ENCODE results near the gene POC5.

Gene POC5

GRCh38 chr5:75651575-75652238, 65.5 kb downstream of the POC5 start:
- Histone ChIP-seq H3F3A (ENCODE audit: insufficient read depth, low read length) (no peaks in the 10 kb centered on the region), H3K4me3 (ENCODE audit: low read depth, low read length, poor library complexity, severe bottlenecking) (no peak overlapping the region)

DNA sequence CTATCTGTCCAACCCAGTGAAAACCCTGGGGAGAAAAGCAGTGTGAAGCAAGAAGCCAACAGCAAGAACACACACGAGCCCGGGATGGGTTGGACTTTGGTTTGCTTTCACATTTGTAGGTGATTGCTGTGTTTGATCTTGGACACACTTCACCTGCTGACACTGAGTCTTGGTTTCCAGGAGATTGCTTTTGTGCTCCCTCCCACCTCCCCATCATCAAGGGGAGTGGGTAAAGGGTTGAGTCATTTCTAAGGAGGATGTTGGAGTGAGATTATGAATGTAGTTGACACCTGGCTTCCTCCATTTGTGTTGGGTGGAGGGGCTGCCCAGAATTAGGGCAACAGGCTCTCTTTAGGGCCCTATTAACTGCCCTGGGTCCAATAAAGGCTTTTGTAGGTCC, 68.5 kb downstream of the POC5 start:
- H3K4me3 ChIP-seq (ENCODE audit: low read depth, low read length, poor library complexity, severe bottlenecking), result no peak overlapping the region
- H3K36me3 ChIP-seq (ENCODE audit: insufficient read depth, low read length), result no peaks in the 10 kb centered on the region
- no peaks in the 10 kb centered on the region for H3K79me2 ChIP-seq (ENCODE audit: insufficient read depth, low read length)
- H3F3A ChIP-seq (ENCODE audit: insufficient read depth, low read length), result no peaks in the 10 kb centered on the region
- H3K27me3 ChIP-seq (ENCODE audit: insufficient read depth, low read length), result no peaks in the 10 kb centered on the region
- no peaks in the 10 kb centered on the region for H3K9me2 ChIP-seq (ENCODE audit: low read depth, low read length)
- no peaks in the 10 kb centered on the region for H3K4me1 ChIP-seq (ENCODE audit: insufficient read depth, low read length, severe bottlenecking)
- no peak overlapping the region for H3K4me2 ChIP-seq (ENCODE audit: low read length)
- TF ChIP-seq CTCF (IDR thresholded peaks at IDR 0.05; ENCODE audit: low read length) (no peak), EZH2 (IDR thresholded peaks at IDR 0.05; ENCODE audit: borderline replicate concordance, low read length) (no peak)
- no peaks in the 10 kb centered on the region for H4K20me1 ChIP-seq (ENCODE audit: insufficient read depth, low read length)
- no peak overlapping the region for H3K27ac ChIP-seq (ENCODE audit: low read depth, low read length, poor library complexity, severe bottlenecking)
- no peak overlapping the region for H2AFZ ChIP-seq (ENCODE audit: low read length)
- no peaks in the 10 kb centered on the region for H3K9me3 ChIP-seq (ENCODE audit: low read length)
- no peak overlapping the region for H3K9ac ChIP-seq (ENCODE audit: low read length)

More at GRCh38 chr5:75651575-75652238, 65.5 kb downstream of the POC5 start:
- H3K4me1 ChIP-seq (ENCODE audit: insufficient read depth, low read length, severe bottlenecking), result no peaks in the 10 kb centered on the region
- no peaks in the 10 kb centered on the region for H3K27me3 ChIP-seq (ENCODE audit: insufficient read depth, low read length)
- H2AFZ ChIP-seq (ENCODE audit: low read length), result no peak overlapping the region
- H3K9me3 ChIP-seq (ENCODE audit: low read length), result no peaks in the 10 kb centered on the region
- H3K4me2 ChIP-seq (ENCODE audit: low read length), result no peak overlapping the region
- H4K20me1 ChIP-seq (ENCODE audit: insufficient read depth, low read length), result no peaks in the 10 kb centered on the region
- no peaks in the 10 kb centered on the region for H3K9me2 ChIP-seq (ENCODE audit: low read depth, low read length)
- H3K27ac ChIP-seq (ENCODE audit: low read depth, low read length, poor library complexity, severe bottlenecking), result no peak overlapping the region
- no peak overlapping the region for H3K9ac ChIP-seq (ENCODE audit: low read length)
- H3K36me3 ChIP-seq (ENCODE audit: insufficient read depth, low read length), result no peaks in the 10 kb centered on the region
- H3K79me2 ChIP-seq (ENCODE audit: insufficient read depth, low read length), result no peaks in the 10 kb centered on the region
- TF ChIP-seq EZH2 (IDR thresholded peaks at IDR 0.05; ENCODE audit: borderline replicate concordance, low read length) (no peak), CTCF (IDR thresholded peaks at IDR 0.05; ENCODE audit: low read length) (no peak)

GRCh38 chr5:75640826-75641225, 76.4 kb downstream of the POC5 start:
- H3K9ac ChIP-seq (ENCODE audit: low read length), result no peak overlapping the region
- H3K27ac ChIP-seq (ENCODE audit: low read depth, low read length, poor library complexity, severe bottlenecking), result no peak overlapping the region

More at GRCh38 chr5:75640826-75641225, 76.4 kb downstream of the POC5 start:
- H3K4me1 ChIP-seq (ENCODE audit: insufficient read depth, low read length, severe bottlenecking), result no peaks in the 10 kb centered on the region
- H3K36me3 ChIP-seq (ENCODE audit: insufficient read depth, low read length), result no peaks in the 10 kb centered on the region
- no peaks in the 10 kb centered on the region for H3K9me2 ChIP-seq (ENCODE audit: low read depth, low read length)
- H3K4me3 ChIP-seq (ENCODE audit: low read depth, low read length, poor library complexity, severe bottlenecking), result no peak overlapping the region
- no peaks in the 10 kb centered on the region for H3K79me2 ChIP-seq (ENCODE audit: insufficient read depth, low read length)
- 0 out of 2 replicates have a peak, but pooled peaks cover 3% of the 10 kb centered on the region for H3K27me3 ChIP-seq (ENCODE audit: insufficient read depth, low read length)
- TF ChIP-seq CTCF (IDR thresholded peaks at IDR 0.05; ENCODE audit: low read length) (no peak), EZH2 (IDR thresholded peaks at IDR 0.05; ENCODE audit: borderline replicate concordance, low read length) (no peak)
- no peak overlapping the region for H3K4me2 ChIP-seq (ENCODE audit: low read length)
- no peak overlapping the region for H2AFZ ChIP-seq (ENCODE audit: low read length)
- no peaks in the 10 kb centered on the region for H3F3A ChIP-seq (ENCODE audit: insufficient read depth, low read length)
- no peaks in the 10 kb centered on the region for H3K9me3 ChIP-seq (ENCODE audit: low read length)
- no peaks in the 10 kb centered on the region for H4K20me1 ChIP-seq (ENCODE audit: insufficient read depth, low read length)

All from OCI-LY1 (cell line).